ENCODE measurements around the gene MEOX1.
A peak's percentile ranks its signal among the peaks of the same experiment; 100 is the strongest.

The MEOX1 gene

GRCh38 chr17:43591779-43592562 lies 69.8 kb downstream of the MEOX1 start:
- DNase-seq (ENCODE audit: low spot score), result peak; percentile 32
- no peak for TF ChIP-seq CTCF (IDR thresholded peaks at IDR 0.05; ENCODE audit: extremely low read depth, missing control alignments)

- no peak for DNase-seq (ENCODE audit: low spot score)
- no peak for TF ChIP-seq CTCF (IDR thresholded peaks at IDR 0.05; ENCODE audit: extremely low read depth, missing control alignments)
Observed at GRCh38 chr17:43591001-43591400, 70.7 kb downstream of the MEOX1 start.

Data from GM20000 (cell line).